Measurements from ENCODE around the gene ARHGEF28. TPM values are rescaled to one million over a fixed set of nuclear protein-coding genes. Genes with fewer than 3 reads are reported as not detected.

ARHGEF28 gene
- total RNA-seq, 4 donors from 2014 or later, result 30.9 to 54.7 (median 36.2) TPM

- no peak overlapping the region for H3K4me3 ChIP-seq (ENCODE audit: low read depth, poor library complexity, severe bottlenecking)
- intact Hi-C loops (cut with DNase I; ENCODE audit: low total_unique reads), result no loop called here
- no peak for DNase-seq (ENCODE audit: low spot score in 2 of 2)
- WGBS, 2 donors, result 33 to 47% methylated on average over 5 of the region's 5 CpGs
- no peak for TF ChIP-seq POLR2A (IDR thresholded peaks at IDR 0.05)
- TF ChIP-seq CTCF (IDR thresholded peaks at IDR 0.05), result no peak
Observed at GRCh38 chr5:73969195-73970036, 343.4 kb downstream of the ARHGEF28 start.

- intact Hi-C loops (cut with DNase I; ENCODE audit: low total_unique reads), result no loop called here
- 88 to 89% methylated on average over 4 of the region's 4 CpGs for WGBS, 2 donors
Observed at GRCh38 chr5:73971326-73971725, 345.3 kb downstream of the ARHGEF28 start.

GRCh38 chr5:73973135-73973534, 347.1 kb downstream of the ARHGEF28 start:
- no peak for DNase-seq (ENCODE audit: low spot score in 2 of 2)
- WGBS, 2 donors, result 85 to 93% methylated on average over 3 of the region's 3 CpGs
- no peak overlapping the region for H3K4me3 ChIP-seq (ENCODE audit: low read depth, poor library complexity, severe bottlenecking)
- TF ChIP-seq CTCF (IDR thresholded peaks at IDR 0.05) (no peak), POLR2A (IDR thresholded peaks at IDR 0.05) (no peak)
- intact Hi-C loops (cut with DNase I; ENCODE audit: low total_unique reads), result no loop called here

More at GRCh38 chr5:73971326-73971725, 345.3 kb downstream of the ARHGEF28 start:
- H3K4me3 ChIP-seq (ENCODE audit: low read depth, poor library complexity, severe bottlenecking), result no peak overlapping the region
- no peak for DNase-seq (ENCODE audit: low spot score in 2 of 2)
- TF ChIP-seq POLR2A (IDR thresholded peaks at IDR 0.05), result no peak
- no peak for TF ChIP-seq CTCF (IDR thresholded peaks at IDR 0.05)

GRCh38 chr5:73974871-73975360, 348.9 kb downstream of the ARHGEF28 start:
- WGBS, 2 donors, result 68 to 82% methylated on average over 4 of the region's 4 CpGs
- no peak overlapping the region for H3K4me3 ChIP-seq (ENCODE audit: low read depth, poor library complexity, severe bottlenecking)
- DNase-seq (ENCODE audit: low spot score in 2 of 2), result no peak
- TF ChIP-seq CTCF (IDR thresholded peaks at IDR 0.05), result no peak
- no peak for TF ChIP-seq POLR2A (IDR thresholded peaks at IDR 0.05)
- intact Hi-C loops (cut with DNase I; ENCODE audit: low total_unique reads), result no loop called here

- 83 to 89% methylated on average over 4 of the region's 4 CpGs for WGBS, 2 donors
- TF ChIP-seq POLR2A (IDR thresholded peaks at IDR 0.05) (no peak), CTCF (IDR thresholded peaks at IDR 0.05) (no peak)
- intact Hi-C loops (cut with DNase I; ENCODE audit: low total_unique reads), result no loop called here
- no peak overlapping the region for H3K4me3 ChIP-seq (ENCODE audit: low read depth, poor library complexity, severe bottlenecking)
- no peak for DNase-seq (ENCODE audit: low spot score in 2 of 2)
Observed at GRCh38 chr5:73975845-73976244, 349.8 kb downstream of the ARHGEF28 start.
